HCT116 (cell line): ENCODE results near the gene PPP3CB. TPM values are rescaled to one million over a fixed set of nuclear protein-coding genes. Genes with fewer than 3 reads are reported as not detected.

Experiments
- ATAC-seq: fragments of 200-7000 bp; cut with Tn5 transposase; 2 replicates; pipeline ENCODE4 v1.9.1; 2020; ENCODE audit warnings: mild to moderate bottlenecking, moderate library complexity
- BruUV-seq: library from RNA; stranded (reverse); fragments of 400-500 nt; replicated peaks from 2 replicates; lab custom pipeline; 2021; lab: Mats Ljungman, UMichigan
- CTCF ChIA-PET: fragments of 300-600 bp; sonication (Branson Sonifier 250); formaldehyde crosslinking; loops from one replicate; lab custom pipeline; 2021; ENCODE audit warnings: antibody characterized with exemption; lab: Charles Lee
- POLR2A ChIA-PET: fragments of 300-600, 350-600 bp; sonication (Branson Sonifier 250); formaldehyde crosslinking; loops from one replicate; lab custom pipeline; 2021; ENCODE audit warnings: antibody characterized with exemption; lab: Charles Lee
- RAD21 ChIA-PET, 2 experiments: fragments of 300-600 bp; sonication (Branson Sonifier 250); formaldehyde crosslinking; loops; one replicate each; lab custom pipeline; 2023; ENCODE audit warnings: low total read pairs in 2 of 2; ENCODE audit not compliant: uncharacterized antibody in 2 of 2, unreplicated experiment in 2 of 2, low non-redundant PET in 1 of 2; lab: Charles Lee
- DNase-seq: peaks from one replicate; pipeline ENCODE4 v3.0.0-alpha.2; 2010; ENCODE audit warnings: low read depth, low spot score
- H2AFZ ChIP-seq: fragments of 200-600 bp; shearing (Covaris generic), sonication (generic); 2 replicates; pipeline ENCODE4 v1.6.1; 2017; ENCODE audit warnings: low read depth, mixed run types, mixed read lengths, antibody characterized with exemption, low read length; ENCODE audit not compliant: poor library complexity, severe bottlenecking
- H3K27ac ChIP-seq: 2 replicates; pipeline ENCODE4 v1.5.1; 2012; ENCODE audit warnings: low read depth, low read length
- H3K27me3 ChIP-seq: fragments of 200-600 bp; sonication (generic); 2 replicates; pipeline ENCODE4 v1.6.1; 2016; ENCODE audit warnings: mixed run types, low read length, mixed read lengths; ENCODE audit not compliant: insufficient read depth
- H3K36me3 ChIP-seq, 2 experiments: fragments of 200-500 bp in 1 of 2; fragments of 200-600 bp in 1 of 2; sonication (Bioruptor generic) in 1 of 2; sonication (generic) in 1 of 2; 2 replicates each; pipeline versions ENCODE4 v1.5.1 to v1.6.1; 2014 to 2016; ENCODE audit warnings: low read length in 2 of 2, inconsistent platforms in 1 of 2, mixed read lengths in 1 of 2, mixed run types in 1 of 2; ENCODE audit not compliant: insufficient read depth in 2 of 2, control insufficient read depth in 1 of 2
- H3K4me1 ChIP-seq, 2 experiments: fragments of 200-600 bp in 1 of 2; sonication (generic) in 1 of 2; 2 replicates each; pipeline versions ENCODE4 v1.5.1 to v1.6.1; 2012 to 2017; ENCODE audit warnings: low read length in 2 of 2, inconsistent platforms in 1 of 2, mild to moderate bottlenecking in 1 of 2, mixed read lengths in 1 of 2, mixed run types in 1 of 2, moderate library complexity in 1 of 2; ENCODE audit not compliant: insufficient read depth in 2 of 2, control insufficient read depth in 1 of 2
- H3K4me2 ChIP-seq: fragments of 200-600 bp; sonication (generic); 2 replicates; pipeline ENCODE4 v1.6.1; 2017; ENCODE audit warnings: mixed run types, low read length, mixed read lengths
- H3K4me3 ChIP-seq, 2 experiments: fragments of 200-600 bp in 1 of 2; sonication (generic) in 1 of 2; replicated peaks in 1 of 2; 2 replicates each; pipeline ENCODE4 v1.5.1; 2011 to 2016; ENCODE audit warnings: low read length in 2 of 2, control low read depth in 1 of 2, low read depth in 1 of 2, mild to moderate bottlenecking in 1 of 2, mixed read lengths in 1 of 2, mixed run types in 1 of 2
- H3K79me2 ChIP-seq: fragments of 200-600 bp; sonication (generic); 2 replicates; pipeline ENCODE4 v1.6.1; 2017; ENCODE audit warnings: mild to moderate bottlenecking, mixed run types, low read length, moderate library complexity, mixed read lengths; ENCODE audit not compliant: insufficient read depth
- H3K9ac ChIP-seq: fragments of 200-600 bp; sonication (generic); 2 replicates; pipeline ENCODE4 v1.6.1; 2016; ENCODE audit warnings: low read length, mixed read lengths
- H3K9me2 ChIP-seq: fragments of 200-600 bp; sonication (generic), shearing (Covaris generic); 2 replicates; pipeline ENCODE4 v1.6.1; 2017; ENCODE audit warnings: mixed run types, mild to moderate bottlenecking, moderate library complexity; ENCODE audit not compliant: insufficient read depth
- H3K9me3 ChIP-seq, 2 experiments: fragments of 200-500 bp in 1 of 2; fragments of 200-600 bp in 1 of 2; sonication (Bioruptor generic) in 1 of 2; sonication (generic) in 1 of 2; 2 replicates each; pipeline ENCODE4 v1.6.1; 2014 to 2017; ENCODE audit warnings: low read length in 2 of 2, mixed read lengths in 2 of 2, inconsistent platforms in 1 of 2, low read depth in 1 of 2, mild to moderate bottlenecking in 1 of 2, mixed run types in 1 of 2, moderate library complexity in 1 of 2; ENCODE audit not compliant: control insufficient read depth in 1 of 2, insufficient read depth in 1 of 2
- H4K20me1 ChIP-seq: fragments of 200-600 bp; sonication (generic), shearing (Covaris generic); 2 replicates; pipeline ENCODE4 v1.6.1; 2017; ENCODE audit warnings: mixed run types, mild to moderate bottlenecking, moderate library complexity; ENCODE audit not compliant: insufficient read depth
- ATF3 ChIP-seq: IDR thresholded peaks from 2 replicates; pipeline ENCODE4 v1.6.1; 2012
- CEBPB ChIP-seq: IDR thresholded peaks from 2 replicates; pipeline ENCODE4 v1.6.1; 2012; ENCODE audit warnings: low read depth
- EGR1 ChIP-seq: IDR thresholded peaks from 2 replicates; pipeline ENCODE4 v1.6.1; 2012; ENCODE audit warnings: low read depth
- POLR2A ChIP-seq: IDR thresholded peaks from 2 replicates; pipeline ENCODE4 v1.7.0; 2011; ENCODE audit warnings: borderline replicate concordance; ENCODE audit not compliant: insufficient read depth, insufficient read length; ENCODE audit errors: extremely low read depth
- RAD21 ChIP-seq: IDR thresholded peaks from 2 replicates; pipeline ENCODE4 v1.6.1; 2012; ENCODE audit warnings: low read depth, mild to moderate bottlenecking
- SIN3A ChIP-seq: IDR thresholded peaks from 2 replicates; pipeline ENCODE4 v1.6.1; 2012; ENCODE audit warnings: low read depth
- SP1 ChIP-seq: IDR thresholded peaks from 2 replicates; pipeline ENCODE4 v1.6.1; 2012; ENCODE audit warnings: low read depth
- SRF ChIP-seq: IDR thresholded peaks from 2 replicates; pipeline ENCODE4 v1.6.1; 2012; ENCODE audit warnings: low read depth
- YY1 ChIP-seq: IDR thresholded peaks from 2 replicates; pipeline ENCODE4 v1.6.1; 2011; ENCODE audit warnings: low read length, low read depth, moderate library complexity, mild to moderate bottlenecking; ENCODE audit not compliant: insufficient replicate concordance; ENCODE audit errors: extremely low read depth
- ZBTB33 ChIP-seq: IDR thresholded peaks from 2 replicates; pipeline ENCODE4 v1.6.1; 2011; ENCODE audit warnings: mild to moderate bottlenecking, low read length, moderate library complexity; ENCODE audit not compliant: insufficient replicate concordance; ENCODE audit errors: extremely low read depth
- intact Hi-C: fragments of 100-400 bp; cut with micrococcal nuclease; formaldehyde crosslinking; loops from 2 replicates; pipeline ENCODE4 v1.10.0; 2022
- total RNA-seq: library from RNA; stranded (reverse); gene quantifications from one replicate; pipeline ENCODE4 v1.2.1, GENCODE V29; 2021; ENCODE audit not compliant: unreplicated experiment

The PPP3CB gene
- total RNA-seq, 1 experiment from 2014 or later: 32.0 TPM

- Histone ChIP-seq H3K27ac (no peak overlapping the region), H3K36me3 (no peaks in the 10 kb centered on the region), H3K9me2 (no peaks in the 10 kb centered on the region), H3K9me3 (no peaks in the 10 kb centered on the region), H3K4me1 (peaks cover 5 to 16% of the 10 kb centered on the region in 2 experiments), H3K9ac (no peak overlapping the region), H3K4me3 (no peak overlapping the region)
- ChIA-PET CTCF (interaction anchor here (0.7 to 1.3 kb wide), 2 partner anchors 9 to 143 kb away, joined by 3 to 6 read pairs; no protein-coding TSS in a partner anchor), POLR2A (no interaction called here)
- intact Hi-C loops: no loop called here
- no TSS peak for BruUV-seq
- TF ChIP-seq CEBPB (no peak), RAD21 (no peak), SIN3A (no peak), YY1 (no peak)
- TF ChIP-seq, all 23 proteins: peak for 0
- RAD21 ChIA-PET: no interaction called here
- Histone ChIP-seq H4K20me1 (peaks cover 9% of the 10 kb centered on the region; the same call in 1 of the 2 replicates), H3K79me2 (peaks cover 97% of the 10 kb centered on the region), H3K27me3 (no peaks in the 10 kb centered on the region), H2AFZ (no peak overlapping the region), H3K4me2 (no peak overlapping the region)
- ATAC-seq (no peak), DNase-seq (no peak)
Measured at GRCh38 chr10:73406846-73407245, 89.0 kb downstream of the PPP3CB start.

GRCh38 chr10:73405556-73405955 lies 90.3 kb downstream of the PPP3CB start:
- no TSS peak for BruUV-seq
- intact Hi-C loops: no loop called here
- H3K27me3 ChIP-seq: no peaks in the 10 kb centered on the region
- peaks cover 5 to 16% of the 10 kb centered on the region in 2 experiments for H3K4me1 ChIP-seq
- H2AFZ ChIP-seq: no peak overlapping the region
- TF ChIP-seq SP1: no peak
- TF ChIP-seq EGR1: no peak
- no peak for TF ChIP-seq POLR2A
- no peak for TF ChIP-seq SRF
- no peak for TF ChIP-seq ATF3
- TF ChIP-seq ZBTB33: no peak
- H3K9me2 ChIP-seq: no peaks in the 10 kb centered on the region
- no peak overlapping the region for H3K4me2 ChIP-seq
- no peak overlapping the region for H3K9ac ChIP-seq
- H4K20me1 ChIP-seq: peaks cover 9% of the 10 kb centered on the region; the same call in 1 of the 2 replicates
- H3K9me3 ChIP-seq: no peaks in the 10 kb centered on the region
- DNase-seq (no peak), ATAC-seq (no peak)
- H3K79me2 ChIP-seq: peaks cover 97% of the 10 kb centered on the region
- ChIA-PET POLR2A (no interaction called here), RAD21 (no interaction called here), CTCF (no interaction called here)
- no peak overlapping the region for H3K27ac ChIP-seq
- 0 out of 4 replicates have a peak, but pooled peaks cover 0 to under 1% of the 10 kb centered on the region in 2 experiments for H3K36me3 ChIP-seq
- H3K4me3 ChIP-seq: no peak overlapping the region
